HG03066 (cell line): ENCODE results near the gene MACROD2.

Source experiments
- ATAC-seq: cut with Tn5 transposase; IDR thresholded peaks from one replicate; pipeline ENCODE4 v1.9.1; 2021; ENCODE audit warnings: low read depth; ENCODE audit not compliant: unreplicated experiment

MACROD2 gene

GRCh38 chr20:15859061-15859460, 1863.7 kb downstream of the MACROD2 start:
- ATAC-seq, result no peak

GRCh38 chr20:15860850-15861249, 1865.5 kb downstream of the MACROD2 start:
- no peak for ATAC-seq

DNA sequence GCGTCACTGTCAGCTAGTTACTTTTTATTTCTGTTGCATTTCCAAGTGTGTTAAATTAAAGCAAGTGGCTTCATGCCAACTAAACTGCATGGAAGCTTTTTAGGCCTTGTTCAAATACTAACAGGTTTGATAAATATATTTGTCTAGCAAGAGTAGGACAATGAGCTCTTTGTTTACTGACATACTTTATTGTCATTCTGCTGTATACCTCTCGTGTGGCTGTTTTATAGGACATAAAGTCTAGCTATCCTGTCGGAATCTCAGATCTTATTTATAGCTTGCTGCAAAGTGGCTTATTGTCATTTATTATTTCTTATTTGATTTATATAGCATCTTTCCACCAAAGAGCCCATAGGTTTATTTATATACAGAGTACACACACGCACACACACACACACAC, 1866.9 kb downstream of the MACROD2 start:
- ATAC-seq, result no peak

DNA sequence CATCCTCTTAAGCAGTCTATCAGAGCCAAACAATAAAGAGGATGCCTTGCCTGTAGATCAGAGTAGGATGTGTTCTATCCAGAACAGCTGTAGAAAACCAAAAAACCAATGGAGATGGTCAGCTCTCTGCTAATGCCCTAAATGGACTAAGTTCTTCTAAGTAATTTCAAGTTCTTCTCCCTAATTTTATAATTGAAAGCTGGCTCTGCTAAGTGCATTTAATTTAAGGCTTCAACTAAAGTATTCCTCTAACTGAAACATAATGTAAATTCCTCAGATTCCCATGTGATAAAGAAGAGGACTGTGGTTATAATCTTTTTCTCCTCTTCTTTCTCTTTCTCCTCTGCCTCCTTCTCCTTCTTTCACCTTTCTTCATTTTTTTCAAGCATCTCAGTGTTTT, 1868.4 kb downstream of the MACROD2 start:
- ATAC-seq, result no peak

- ATAC-seq, result no peak
Measured at GRCh38 chr20:15865553-15865952, 1870.2 kb downstream of the MACROD2 start.

DNA sequence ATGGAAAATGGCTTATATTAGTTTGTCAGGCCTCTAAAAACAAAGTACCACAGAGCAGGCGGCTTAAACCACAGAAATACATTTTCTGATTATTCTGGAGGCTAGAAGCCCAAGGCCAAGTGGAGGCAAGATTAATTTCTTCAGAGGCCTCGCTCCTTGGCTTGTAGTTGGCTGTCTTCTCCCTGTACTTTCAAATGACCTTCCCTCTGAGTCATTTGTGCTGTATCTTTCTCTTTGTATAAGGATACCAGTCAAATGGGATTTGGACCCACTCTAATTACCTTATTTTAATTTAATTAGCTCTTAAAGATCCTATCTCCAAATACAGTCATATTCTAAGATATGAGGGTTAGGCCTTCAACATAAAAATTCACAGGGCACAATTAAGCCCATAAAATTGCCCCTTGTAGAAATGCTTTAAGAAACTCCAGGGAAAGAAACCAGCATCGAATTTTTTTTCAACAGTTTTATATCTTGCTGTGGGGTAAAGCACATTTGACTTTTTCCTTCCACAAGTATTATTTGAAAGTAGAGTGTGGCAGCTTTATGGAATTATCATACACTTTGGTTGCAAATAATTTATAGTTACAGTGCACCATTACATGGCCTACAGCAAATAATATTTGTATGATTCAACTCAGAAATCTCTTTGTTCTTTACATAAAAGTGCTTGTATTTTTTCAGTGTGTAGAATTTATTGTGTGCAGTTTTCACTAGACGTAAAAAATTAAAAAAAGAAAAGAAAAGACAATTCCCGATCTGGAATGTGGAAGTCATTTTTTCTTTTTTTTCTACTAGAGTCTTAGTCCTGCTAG, 1871.8 kb downstream of the MACROD2 start:
- ATAC-seq, result no peak

GRCh38 chr20:15867899-15868298, 1872.6 kb downstream of the MACROD2 start:
- ATAC-seq, result no peak

DNA sequence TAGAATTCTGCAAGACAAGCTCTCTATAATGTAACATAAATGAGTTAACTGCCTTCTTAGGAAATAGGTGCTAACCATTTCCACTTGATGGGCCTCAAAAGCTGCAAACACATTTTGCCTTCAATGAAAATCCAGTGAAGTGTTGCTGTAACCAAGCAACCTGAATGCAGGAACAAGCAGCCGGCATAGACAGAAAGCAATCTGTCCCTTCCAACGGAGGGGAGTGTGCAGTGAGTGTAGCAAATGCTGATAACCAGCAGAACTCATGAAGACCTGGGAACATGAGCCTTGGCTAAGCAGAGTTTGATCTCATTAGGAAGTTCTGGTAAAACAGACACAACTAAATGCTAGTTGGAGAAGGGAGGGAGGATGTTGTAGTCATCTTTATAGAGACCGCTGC, 1880.1 kb downstream of the MACROD2 start:
- no peak for ATAC-seq

GRCh38 chr20:15882553-15882952, 1887.2 kb downstream of the MACROD2 start:
- no peak for ATAC-seq

- no peak for ATAC-seq
Measured at GRCh38 chr20:15886250-15886649, 1890.9 kb downstream of the MACROD2 start.

GRCh38 chr20:15887387-15887786, 1892.1 kb downstream of the MACROD2 start:
- no peak for ATAC-seq

GRCh38 chr20:15889061-15889460, 1893.7 kb downstream of the MACROD2 start:
- ATAC-seq, result no peak

DNA sequence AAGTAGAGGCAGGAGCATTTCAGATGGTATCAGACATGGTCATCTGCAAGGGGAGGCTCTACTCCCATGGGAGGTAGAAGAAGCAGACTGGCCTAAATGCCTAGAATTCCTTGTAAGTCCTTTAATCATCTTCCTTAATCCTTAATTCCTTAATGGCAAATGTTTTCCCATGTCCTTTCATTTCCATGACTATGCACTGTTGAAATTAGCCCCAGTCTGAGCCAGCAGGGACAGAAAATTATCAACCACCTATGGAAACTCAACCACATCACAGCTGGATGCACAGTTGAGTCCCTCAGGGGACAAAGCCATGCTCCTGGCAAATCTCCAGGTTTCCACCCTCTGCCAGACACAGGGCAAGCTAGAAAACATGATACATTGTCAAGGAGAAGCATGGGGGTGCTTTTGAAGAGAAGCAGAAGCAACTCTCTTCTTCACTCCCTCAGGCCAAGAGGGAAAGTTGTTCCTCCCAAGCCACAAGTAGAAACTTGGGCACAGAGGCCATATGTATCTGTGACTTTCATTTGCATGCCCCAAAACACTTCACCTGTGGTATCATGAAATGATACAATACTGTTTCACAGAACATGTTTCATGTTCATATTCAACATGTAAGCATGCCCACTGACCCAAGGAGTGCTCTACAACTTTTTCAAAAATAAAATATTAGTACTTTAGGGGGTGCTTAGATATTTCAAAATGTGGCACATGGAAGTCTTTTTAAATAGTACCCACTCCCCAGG, 1894.4 kb downstream of the MACROD2 start:
- no peak for ATAC-seq

DNA sequence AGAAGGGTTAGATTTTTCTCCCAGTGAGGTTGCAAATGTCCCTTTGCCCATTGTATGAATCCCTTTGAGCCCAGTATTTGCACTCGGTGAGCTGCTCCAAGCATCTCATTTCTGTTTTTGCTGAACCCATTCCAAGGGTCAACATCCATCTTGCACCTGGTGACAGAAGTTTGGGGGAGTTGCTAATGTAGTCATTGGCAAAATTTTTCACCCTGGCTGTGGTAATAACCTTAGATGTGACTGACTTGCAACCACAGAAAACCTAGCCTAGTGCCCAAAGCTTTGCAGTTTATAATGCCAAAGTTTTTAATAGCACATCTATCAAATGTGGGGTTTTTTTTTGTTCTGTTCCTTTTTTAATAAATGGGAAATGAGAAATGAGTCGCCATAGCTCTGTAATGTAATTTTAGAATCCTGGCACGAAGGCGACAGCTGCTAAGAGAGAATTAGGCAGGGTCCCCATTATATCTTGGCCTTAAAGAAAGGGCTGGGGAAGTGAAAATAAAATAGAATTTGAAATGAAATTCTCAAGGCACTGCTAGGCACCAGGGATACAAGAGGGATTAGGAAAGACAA, 1895.2 kb downstream of the MACROD2 start:
- ATAC-seq, result no peak

DNA sequence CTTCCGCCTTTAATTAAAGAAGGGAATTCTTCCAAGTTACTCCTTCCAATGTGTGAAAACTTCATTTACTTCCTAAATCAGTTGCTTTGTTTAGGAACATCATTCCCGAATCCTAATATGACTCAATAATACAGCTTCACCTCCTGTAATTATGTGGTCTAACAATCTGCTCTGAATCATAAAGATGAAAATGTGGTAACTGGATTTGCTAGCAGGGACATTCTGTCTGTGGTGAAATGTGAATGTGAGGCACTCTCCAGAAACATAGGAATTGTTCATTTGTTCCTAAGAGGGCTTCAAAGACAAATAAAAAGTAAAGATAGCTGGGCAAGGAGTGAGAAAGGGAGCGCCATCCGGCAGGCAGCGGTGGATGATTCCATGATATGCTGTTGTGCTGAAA, 1899.8 kb downstream of the MACROD2 start:
- no peak for ATAC-seq

- ATAC-seq, result peak; percentile 71
Measured at GRCh38 chr20:15895560-15896084, 1900.3 kb downstream of the MACROD2 start.

DNA sequence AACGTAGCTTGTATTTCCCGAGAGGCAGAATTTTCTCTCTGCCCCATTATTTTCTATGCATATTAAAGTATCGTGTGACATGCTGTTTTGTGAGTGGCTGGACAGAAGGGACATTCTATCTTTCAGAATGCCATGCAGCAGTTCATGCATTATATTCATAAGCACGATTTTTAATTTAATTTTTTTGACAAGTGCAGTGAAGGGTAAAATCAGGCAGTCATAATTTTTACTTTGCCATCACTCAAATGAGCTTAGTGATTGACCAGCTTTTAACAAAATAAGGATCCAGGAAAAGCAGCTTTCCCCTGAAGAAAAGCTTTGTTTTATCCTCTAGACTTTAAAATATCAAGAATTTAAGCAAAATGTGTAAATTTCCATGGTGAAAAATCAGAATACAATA, 1904.7 kb downstream of the MACROD2 start:
- no peak for ATAC-seq

GRCh38 chr20:15900443-15900842, 1905.1 kb downstream of the MACROD2 start:
- no peak for ATAC-seq

DNA sequence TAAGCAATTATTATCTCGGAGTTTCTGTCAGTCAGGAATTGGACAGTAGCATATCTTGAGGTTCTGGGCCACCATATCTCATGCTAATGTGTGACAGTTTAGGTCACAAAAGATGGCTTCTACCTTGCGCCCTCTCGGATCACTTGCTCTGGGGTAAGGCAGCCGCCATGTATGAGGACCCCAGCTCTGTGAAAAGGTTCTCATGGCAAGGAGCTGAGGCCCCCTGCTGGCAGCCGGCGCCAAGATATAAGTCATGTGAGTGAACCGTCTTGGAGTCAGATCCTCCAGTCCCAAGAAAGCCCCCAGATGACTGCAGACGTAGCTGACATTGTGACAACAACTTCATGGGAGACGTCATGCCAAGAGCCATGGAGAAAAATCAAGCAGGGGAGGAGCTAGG, 1907.2 kb downstream of the MACROD2 start:
- no peak for ATAC-seq

- no peak for ATAC-seq
Measured at GRCh38 chr20:15905661-15906060, 1910.3 kb downstream of the MACROD2 start.

DNA sequence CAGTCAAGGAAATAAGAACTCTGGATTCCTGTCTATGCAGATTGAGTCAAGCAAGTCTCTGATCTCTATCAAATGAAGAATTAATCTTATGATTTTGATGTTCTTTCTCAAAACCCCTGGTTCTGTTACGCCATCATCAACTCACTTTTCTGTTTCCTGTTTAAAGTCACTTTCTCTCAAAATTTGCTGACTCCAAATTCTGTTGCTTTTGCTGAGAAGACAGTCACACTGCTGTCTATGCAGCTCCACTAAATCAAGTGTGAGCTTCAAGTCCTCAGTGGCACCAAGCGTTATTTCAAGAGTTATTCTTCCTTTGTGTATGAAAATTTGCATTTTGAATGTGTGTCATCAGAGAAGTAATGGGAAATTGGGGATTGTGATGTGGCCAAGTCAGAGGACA, 1914.7 kb downstream of the MACROD2 start:
- ATAC-seq, result no peak
